Esophagus (tissue), 2 donors: ENCODE data around the gene ASB16. TPM values are rescaled to one million over a fixed set of nuclear protein-coding genes. Genes with fewer than 3 reads are reported as not detected.

Source experiments
- H3K27ac ChIP-seq, 2 donors: one replicate each; pipeline ENCODE4 v1.5.1; 2013; ENCODE audit warnings: low read depth in 2 of 2, mild to moderate bottlenecking in 2 of 2, inconsistent platforms in 1 of 2, low read length in 1 of 2, moderate library complexity in 1 of 2
- H3K27me3 ChIP-seq, 2 donors: one replicate each; pipeline ENCODE4 v1.6.1; 2013; ENCODE audit warnings: low read length in 2 of 2, control low read depth in 1 of 2, mild to moderate bottlenecking in 1 of 2; ENCODE audit not compliant: insufficient read depth in 2 of 2, control insufficient read depth in 1 of 2
- H3K36me3 ChIP-seq, 2 donors: one replicate each; pipeline ENCODE4 v1.6.1; 2013; ENCODE audit warnings: low read length in 1 of 2; ENCODE audit not compliant: control insufficient read depth in 2 of 2, insufficient read depth in 2 of 2
- H3K4me1 ChIP-seq, 2 donors: one replicate each; pipeline ENCODE4 v1.6.1; 2013; ENCODE audit warnings: low read length in 1 of 2; ENCODE audit not compliant: control insufficient read depth in 2 of 2, insufficient read depth in 2 of 2
- H3K4me3 ChIP-seq, 2 donors: one replicate each; pipeline ENCODE4 v1.5.1; 2013; ENCODE audit warnings: low read length in 2 of 2, mild to moderate bottlenecking in 2 of 2, low read depth in 1 of 2, moderate library complexity in 1 of 2
- H3K9me3 ChIP-seq, 2 donors: one replicate each; pipeline ENCODE4 v1.6.1; 2013; ENCODE audit warnings: mild to moderate bottlenecking in 2 of 2, low read depth in 1 of 2, low read length in 1 of 2, moderate library complexity in 1 of 2; ENCODE audit not compliant: control insufficient read depth in 2 of 2, insufficient read depth in 1 of 2
- WGBS, 2 donors: extraction: QIAGEN DNeasy Blood & Tissue Kit; methylation state at CpG; one replicate each; pipeline ENCODE4 v1.1.7; 2013; 5-methylcytosine and 5-hydroxymethylcytosine counted together
- polyA plus RNA-seq, 2 donors: library from polyadenylated mRNA; stranded (reverse); fragments of 200-250 nt; gene quantifications; one replicate each; pipeline ENCODE4 v1.2.3, GENCODE V29; 2013
- donor health status: healthy with polysubstance abuse.
- donor health status: Bipolar disorder and iron deficiency.

The ASB16 gene
- polyA plus RNA-seq, 2 donors: 0.18 to 0.19 TPM

GRCh38 chr17:44197980-44198720 lies 27.6 kb downstream of the ASB16 start:
- Histone ChIP-seq H3K27me3 (no peaks in the 10 kb centered on the region), H3K27ac (peak overlapping the region; percentile 97 to 99), H3K4me1 (peaks cover 3 to 9% of the 10 kb centered on the region in 2 donors), H3K36me3 (peaks cover 10 to 27% of the 10 kb centered on the region in 2 donors), H3K9me3 (no peaks in the 10 kb centered on the region), H3K4me3 (peak overlapping the region; percentile 59 to 87)
- WGBS, 2 donors: 46 to 54% methylated on average over 11 of the region's 11 CpGs

DNA sequence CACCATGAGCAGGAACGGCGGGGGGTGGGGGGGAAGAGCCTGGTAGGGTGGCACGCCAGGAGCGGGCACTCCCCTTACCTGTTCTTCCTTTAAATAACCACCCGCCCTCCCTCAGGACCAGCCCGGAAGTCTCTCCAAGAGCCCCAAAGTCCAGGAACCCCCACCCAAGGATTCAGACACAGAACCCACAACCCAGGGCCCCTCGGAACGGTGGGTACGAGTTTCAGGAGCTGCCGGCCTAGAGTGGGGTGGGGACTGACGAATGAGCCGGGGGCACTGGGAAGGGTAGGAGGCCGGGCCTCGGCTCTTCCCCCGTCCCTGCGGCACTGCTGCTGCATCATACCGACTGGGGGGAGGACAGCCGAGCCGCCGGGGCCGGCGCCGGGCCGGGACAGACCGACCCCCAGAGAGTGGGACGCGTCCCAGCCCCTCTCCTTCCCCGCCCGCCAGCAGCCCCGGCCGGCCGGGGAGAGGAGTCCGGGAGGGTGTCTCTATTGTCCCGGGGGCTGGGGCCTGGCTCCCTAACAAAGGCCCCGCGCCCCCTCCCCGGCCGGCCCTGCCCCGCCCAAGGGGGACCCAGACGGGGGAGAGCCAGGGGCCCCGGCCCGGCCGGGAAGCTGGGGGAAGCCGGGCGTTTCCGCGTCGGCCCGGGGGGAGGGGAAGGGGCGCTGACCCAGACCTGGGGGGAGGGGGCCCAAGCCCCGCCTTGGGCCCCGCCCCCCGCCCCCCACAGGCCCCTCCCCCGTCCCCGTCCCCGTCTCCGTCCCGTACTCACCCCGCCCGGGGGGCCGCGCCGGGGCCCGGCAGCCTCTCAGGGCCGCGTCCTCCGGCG lies 28.4 kb downstream of the ASB16 start:
- Histone ChIP-seq H3K9me3 (no peaks in the 10 kb centered on the region), H3K36me3 (peaks cover 10 to 20% of the 10 kb centered on the region in 2 donors), H3K4me3 (peak overlapping the region; percentile 59 to 87), H3K4me1 (peaks cover 3 to 13% of the 10 kb centered on the region in 2 donors), H3K27me3 (no peaks in the 10 kb centered on the region), H3K27ac (peak overlapping the region; percentile 98 to 99)
- WGBS, 2 donors: 1% methylated on average over 35 to 60 of the region's 68 CpGs

DNA sequence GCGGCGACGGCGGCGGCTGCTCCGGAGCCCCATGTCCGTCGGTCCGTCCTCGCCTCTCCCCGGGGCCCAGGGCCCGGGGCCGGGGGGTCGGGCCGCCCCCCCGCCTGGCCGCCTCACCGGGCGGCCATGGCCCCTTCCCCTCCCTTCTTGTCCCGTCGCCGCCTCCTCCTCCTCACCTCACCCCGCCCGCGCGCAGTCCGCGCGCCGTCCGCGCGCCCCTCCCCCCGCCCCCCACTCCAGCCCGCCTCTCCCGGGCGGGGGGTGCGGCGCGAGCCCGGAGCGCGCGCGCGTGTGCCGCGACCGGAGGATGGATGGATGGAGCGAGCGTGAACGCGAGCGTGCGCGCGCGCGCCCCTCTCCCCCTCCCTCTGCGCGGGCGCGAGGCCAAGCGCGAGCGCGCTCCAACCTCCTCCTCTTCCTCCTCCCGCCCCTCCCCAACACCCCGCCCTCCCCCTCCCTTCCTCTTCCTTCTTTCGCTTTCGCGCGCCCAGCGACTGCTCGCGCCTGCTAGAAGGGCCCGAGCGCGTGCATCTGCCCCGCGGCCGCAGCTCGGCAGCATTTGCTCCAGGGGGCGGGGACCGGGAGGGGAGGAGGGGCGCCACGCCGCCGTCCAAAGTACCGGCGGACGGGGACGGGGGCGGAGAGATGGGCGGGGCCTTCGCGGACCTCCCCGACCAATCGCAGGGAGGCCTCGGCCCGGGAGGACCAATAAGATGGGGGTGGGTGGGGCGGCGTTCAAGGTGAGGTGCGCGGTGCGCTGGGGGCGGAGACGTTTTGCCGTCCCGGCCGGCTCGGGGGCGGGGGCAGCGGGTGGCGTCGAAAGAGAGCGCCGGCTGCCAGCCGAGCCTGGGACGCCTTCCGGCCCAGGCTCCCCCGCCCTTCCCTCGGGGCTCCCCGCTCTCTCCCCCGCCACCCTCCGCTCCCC lies 29.3 kb downstream of the ASB16 start, which contains the start of gene ATXN7L3:
Gene ATXN7L3, minus strand, starts transcription at position 332 of the 925 bp plus-strand sequence. CDS start 1,814 bp downstream, outside the sequence.
- Histone ChIP-seq H3K27ac (peak within 1 kb of the TSS; percentile 98 to 99), H3K36me3 (peaks cover 9 to 11% of the 10 kb centered on the region in 2 donors), H3K27me3 (no peaks in the 10 kb centered on the region), H3K4me3 (peak within 1 kb of the TSS; percentile 76 to 87), H3K4me1 (peaks cover 3 to 19% of the 10 kb centered on the region in 2 donors), H3K9me3 (no peaks in the 10 kb centered on the region)
- 0 to 2% methylated on average over 42 to 126 of the region's 126 CpGs for WGBS, 2 donors

GRCh38 chr17:44200478-44201155 lies 30.1 kb downstream of the ASB16 start:
- Histone ChIP-seq H3K4me3 (peak overlapping the region; percentile 70 to 76), H3K27ac (peak overlapping the region; percentile 98), H3K36me3 (peaks cover 3 to 4% of the 10 kb centered on the region in 2 donors), H3K27me3 (no peaks in the 10 kb centered on the region), H3K4me1 (peaks cover 3 to 19% of the 10 kb centered on the region in 2 donors), H3K9me3 (no peaks in the 10 kb centered on the region)
- WGBS, 2 donors: 5 to 6% methylated on average over 34 to 36 of the region's 36 CpGs

DNA sequence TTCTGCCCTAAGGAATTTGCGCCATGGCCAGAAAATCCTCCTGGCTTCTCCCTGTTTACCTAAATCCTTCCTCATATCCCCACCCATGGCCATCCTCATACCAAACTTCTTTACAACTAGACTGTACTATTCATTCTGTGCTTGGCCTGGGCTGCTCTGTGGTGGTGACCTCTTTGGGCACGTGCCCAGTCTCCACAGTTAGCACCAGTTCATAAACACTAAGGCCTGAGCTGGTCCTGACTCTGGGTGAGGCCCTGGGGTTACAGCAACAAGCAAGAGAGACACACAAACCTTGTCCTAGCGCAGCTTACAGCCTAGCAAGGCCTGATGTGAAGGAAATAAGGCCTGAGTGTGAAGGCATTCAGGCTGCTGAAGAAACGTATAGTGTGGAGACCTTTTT lies 32.3 kb downstream of the ASB16 start:
- no peak overlapping the region for H3K4me3 ChIP-seq
- peaks cover 0 to 9% of the 10 kb centered on the region in 2 donors for H3K36me3 ChIP-seq
- no peaks in the 10 kb centered on the region for H3K9me3 ChIP-seq
- H3K4me1 ChIP-seq: peaks cover 3 to 19% of the 10 kb centered on the region in 2 donors
- WGBS, 2 donors: 87 to 90% methylated on average over 4 of the region's 4 CpGs
- no peaks in the 10 kb centered on the region for H3K27me3 ChIP-seq
- no peak overlapping the region for H3K27ac ChIP-seq

GRCh38 chr17:44203731-44204440 lies 33.4 kb downstream of the ASB16 start:
- Histone ChIP-seq H3K4me1 (peaks cover 0 to 13% of the 10 kb centered on the region in 2 donors), H3K4me3 (no peak overlapping the region), H3K36me3 (peaks cover 0 to 17% of the 10 kb centered on the region in 2 donors), H3K27ac (peak overlapping the region in 1 of 2 donors; percentile 83), H3K27me3 (no peaks in the 10 kb centered on the region), H3K9me3 (no peaks in the 10 kb centered on the region)
- WGBS, 2 donors: 54 to 57% methylated on average over 9 of the region's 9 CpGs

- H3K4me1 ChIP-seq: peaks cover 0 to 13% of the 10 kb centered on the region in 2 donors
- H3K27me3 ChIP-seq: no peaks in the 10 kb centered on the region
- H3K36me3 ChIP-seq: peaks cover 5 to 22% of the 10 kb centered on the region in 2 donors
- WGBS, 2 donors: 45 to 52% methylated on average over 5 of the region's 5 CpGs
- no peak overlapping the region for H3K4me3 ChIP-seq
- no peaks in the 10 kb centered on the region for H3K9me3 ChIP-seq
- H3K27ac ChIP-seq: peak overlapping the region in 1 of 2 donors; percentile 83
Observed at GRCh38 chr17:44204441-44204882, 34.0 kb downstream of the ASB16 start.
